IMR-90 (cell line): ENCODE measurements around the gene THPO. TPM values are rescaled to one million over a fixed set of nuclear protein-coding genes. Genes with fewer than 3 reads are reported as not detected.

ENCODE experiments used
- ATAC-seq: fragments of 200-7000 bp; cut with Tn5 transposase; 2 replicates; pipeline ENCODE4 v1.9.1; 2020; ENCODE audit warnings: low read depth, mild to moderate bottlenecking, moderate library complexity
- BruUV-seq: library from RNA; stranded (reverse); fragments of 400-500 nt; replicated peaks from 2 replicates; lab custom pipeline; 2021; lab: Mats Ljungman, UMichigan
- CTCF ChIA-PET: fragments of 300-600 bp; formaldehyde crosslinking; extraction: SDS; loops from one replicate; lab custom pipeline; 2021; ENCODE audit warnings: antibody characterized with exemption; lab: Yijun Ruan, JAX
- POLR2A ChIA-PET: fragments of 300-600 bp; sonication (Branson Sonifier 250); formaldehyde crosslinking; loops from one replicate; lab custom pipeline; 2022; ENCODE audit warnings: antibody characterized with exemption; ENCODE audit not compliant: unreplicated experiment; lab: Charles Lee
- DNase-seq: peaks from one replicate; pipeline ENCODE4 v3.0.0; 2013
- H2AFZ ChIP-seq: replicated peaks from 2 replicates; pipeline ENCODE3; 2013; ENCODE audit warnings: low read length, mild to moderate bottlenecking; ENCODE audit not compliant: poor library complexity
- H2AK5ac ChIP-seq: 2 replicates; pipeline ENCODE4 v1.6.1; 2013; ENCODE audit warnings: low read depth, low read length, inconsistent platforms
- H2AK9ac ChIP-seq: replicated peaks from 2 replicates; pipeline ENCODE3; 2013; ENCODE audit warnings: mild to moderate bottlenecking, low read depth, low read length, moderate library complexity; ENCODE audit not compliant: poor library complexity
- H2BK120ac ChIP-seq: 2 replicates; pipeline ENCODE4 v1.6.1; 2013; ENCODE audit warnings: low read depth, low read length, inconsistent platforms
- H2BK15ac ChIP-seq: 3 replicates; pipeline ENCODE4 v1.6.1; 2013; ENCODE audit warnings: low read depth, low read length, inconsistent platforms
- H2BK20ac ChIP-seq: 2 replicates; pipeline ENCODE4 v1.6.1; 2013; ENCODE audit warnings: low read depth, mild to moderate bottlenecking, inconsistent platforms, low read length, moderate library complexity
- H2BK5ac ChIP-seq: 2 replicates; pipeline ENCODE4 v1.6.1; 2013; ENCODE audit warnings: mild to moderate bottlenecking, low read depth, low read length, inconsistent platforms; ENCODE audit not compliant: poor library complexity, severe bottlenecking
- H3K14ac ChIP-seq: replicated peaks from 2 replicates; pipeline ENCODE4 v1.6.1; 2013; ENCODE audit warnings: low read depth, low read length, inconsistent platforms
- H3K18ac ChIP-seq: 2 replicates; pipeline ENCODE4 v1.6.1; 2013; ENCODE audit warnings: low read depth, low read length, control low read depth
- H3K23ac ChIP-seq: 2 replicates; pipeline ENCODE4 v1.6.1; 2013; ENCODE audit warnings: low read depth, low read length, inconsistent platforms
- H3K27ac ChIP-seq: 2 replicates; pipeline ENCODE4 v1.5.1; 2013; ENCODE audit warnings: mild to moderate bottlenecking, control low read depth, low read length; ENCODE audit not compliant: insufficient read depth
- H3K27me3 ChIP-seq: 2 replicates; pipeline ENCODE4 v1.6.1; 2013; ENCODE audit warnings: low read length; ENCODE audit not compliant: control insufficient read depth, insufficient read depth
- H3K36me3 ChIP-seq: 2 replicates; pipeline ENCODE4 v1.6.1; 2013; ENCODE audit warnings: low read length, mixed read lengths; ENCODE audit not compliant: control insufficient read depth, insufficient read depth
- H3K4ac ChIP-seq: 2 replicates; pipeline ENCODE4 v1.6.1; 2013; ENCODE audit warnings: low read depth, low read length, inconsistent platforms
- H3K4me1 ChIP-seq: 2 replicates; pipeline ENCODE4 v1.6.1; 2013; ENCODE audit warnings: low read length, mixed read lengths; ENCODE audit not compliant: control insufficient read depth, insufficient read depth
- H3K4me2 ChIP-seq: 2 replicates; pipeline ENCODE4 v1.6.1; 2013; ENCODE audit warnings: low read depth, mild to moderate bottlenecking, control low read depth, low read length, moderate library complexity
- H3K4me3 ChIP-seq: 2 replicates; pipeline ENCODE4 v1.5.1; 2013; ENCODE audit warnings: low read depth, mild to moderate bottlenecking, control low read depth, low read length, moderate library complexity; ENCODE audit not compliant: insufficient read depth
- H3K56ac ChIP-seq: 2 replicates; pipeline ENCODE4 v1.6.1; 2013; ENCODE audit warnings: low read length, inconsistent platforms; ENCODE audit not compliant: insufficient read depth; ENCODE audit errors: extremely low read depth
- H3K79me1 ChIP-seq, 2 experiments: 2 replicates each; pipeline ENCODE4 v1.6.1; 2013; ENCODE audit warnings: low read length in 2 of 2, inconsistent platforms in 1 of 2, low read depth in 1 of 2
- H3K9ac ChIP-seq: 2 replicates; pipeline ENCODE4 v1.6.1; 2013; ENCODE audit warnings: low read depth, low read length, control low read depth
- H3K9me1 ChIP-seq: 2 replicates; pipeline ENCODE4 v1.6.1; 2013; ENCODE audit warnings: low read length, inconsistent platforms; ENCODE audit not compliant: insufficient read depth
- H3K9me3 ChIP-seq: 2 replicates; pipeline ENCODE4 v1.6.1; 2013; ENCODE audit warnings: low read length; ENCODE audit not compliant: control insufficient read depth, insufficient read depth
- H4K20me1 ChIP-seq: 2 replicates; pipeline ENCODE4 v1.6.1; 2013; ENCODE audit warnings: low read length, inconsistent platforms; ENCODE audit not compliant: insufficient read depth
- H4K5ac ChIP-seq: 2 replicates; pipeline ENCODE4 v1.6.1; 2013; ENCODE audit warnings: mild to moderate bottlenecking, low read depth, low read length, control low read depth
- H4K8ac ChIP-seq, 2 experiments: 2 replicates each; pipeline ENCODE4 v1.6.1; 2013; ENCODE audit warnings: low read depth in 2 of 2, low read length in 2 of 2, control low read depth in 1 of 2, inconsistent platforms in 1 of 2
- H4K91ac ChIP-seq: 2 replicates; pipeline ENCODE4 v1.6.1; 2013; ENCODE audit warnings: low read depth, low read length, inconsistent platforms; ENCODE audit not compliant: insufficient read depth
- BHLHE40 ChIP-seq: fragments of 150-350 bp; IDR thresholded peaks from 2 replicates; pipeline ENCODE4 v1.6.1; 2016; ENCODE audit warnings: mild to moderate bottlenecking, low read depth, low read length
- CTCF ChIP-seq: conservative IDR thresholded peaks from 2 replicates; pipeline ENCODE4 v1.5.1; 2012; ENCODE audit warnings: mild to moderate bottlenecking, low read depth, low read length, improper control_type of control experiment
- FOS ChIP-seq: fragments of 150-350 bp; IDR thresholded peaks from 2 replicates; pipeline ENCODE4 v1.6.1; 2016; ENCODE audit warnings: low read depth, low read length
- MAFK ChIP-seq: IDR thresholded peaks from 2 replicates; pipeline ENCODE4 v1.6.1; 2012; ENCODE audit warnings: low read depth, low read length, improper control_type of control experiment
- MAZ ChIP-seq: IDR thresholded peaks from 2 replicates; pipeline ENCODE4 v1.6.1; 2012; ENCODE audit warnings: low read depth, mild to moderate bottlenecking, low read length, improper control_type of control experiment, moderate library complexity, borderline replicate concordance
- MXI1 ChIP-seq: IDR thresholded peaks from 2 replicates; pipeline ENCODE4 v1.6.1; 2012; ENCODE audit warnings: low read depth, mild to moderate bottlenecking, low read length, moderate library complexity, borderline replicate concordance
- POLR2A ChIP-seq: IDR thresholded peaks from 2 replicates; pipeline ENCODE4 v1.6.1; 2012; ENCODE audit warnings: mild to moderate bottlenecking, low read depth, low read length
- RAD21 ChIP-seq: IDR thresholded peaks from 2 replicates; pipeline ENCODE4 v1.6.1; 2012; ENCODE audit warnings: low read length, improper control_type of control experiment
- RCOR1 ChIP-seq: IDR thresholded peaks from 2 replicates; pipeline ENCODE4 v1.6.1; 2012; ENCODE audit warnings: mild to moderate bottlenecking, low read length, improper control_type of control experiment; ENCODE audit not compliant: insufficient replicate concordance
- RFX5 ChIP-seq: IDR thresholded peaks from 2 replicates; pipeline ENCODE4 v1.8.0; 2012; ENCODE audit warnings: low read depth, mild to moderate bottlenecking, low read length, moderate library complexity
- SMC3 ChIP-seq: fragments of 150-350 bp; IDR thresholded peaks from 2 replicates; pipeline ENCODE4 v1.6.1; 2016; ENCODE audit warnings: low read depth, mild to moderate bottlenecking, antibody characterized with exemption, low read length, moderate library complexity
- WGBS, 2 experiments: methylation state at CpG; one replicate each; pipeline versions ENCODE4 v1.1.5 to v1.1.7; 2013; ENCODE audit warnings: missing lambda C conversion rate in 2 of 2; ENCODE audit not compliant: insufficient read length in 1 of 2; ENCODE audit errors: extremely low coverage in 2 of 2; 5-methylcytosine and 5-hydroxymethylcytosine counted together
- dilution Hi-C: fragments of 300-500 bp; cut with HindIII; formaldehyde crosslinking; loops from one replicate; pipeline ENCODE4 v1.14.3; 2018; ENCODE audit warnings: low sequenced_read_pairs; ENCODE audit not compliant: unreplicated experiment
- in situ Hi-C: fragments of 300-500 bp; cut with MboI; formaldehyde crosslinking; loops from 3 replicates; pipeline ENCODE4 v1.14.3; 2019; ENCODE audit warnings: low sequenced_read_pairs, inconsistent platforms, mixed read lengths
- intact Hi-C: fragments of 100-400 bp; cut with micrococcal nuclease; formaldehyde crosslinking; loops from 2 replicates; pipeline ENCODE4 v1.10.0; 2022
- polyA plus RNA-seq, 3 experiments: library from polyadenylated mRNA; depleted of rRNA; stranded (reverse); fragments of >200 nt; gene quantifications; 2 replicates each; pipeline ENCODE4 v1.2.3, GENCODE V29; 2012; ENCODE audit warnings: low replicate concordance in 1 of 3
- total RNA-seq: library from RNA; depleted of rRNA; stranded (reverse); fragments of >200 nt; gene quantifications from 2 replicates; pipeline ENCODE4 v1.2.3, GENCODE V29; 2012
- TF ChIP-seq, protein P1 (sequence below): fragments of 150-350 bp; IDR thresholded peaks from 2 replicates; pipeline ENCODE4 v1.6.1; 2017; ENCODE audit warnings: mild to moderate bottlenecking, antibody characterized with exemption, low read length, low read depth

THPO gene
- total and polyA plus RNA-seq, 2 of the 4 experiments (the other 2 are of a cell fraction): not detected

DNA sequence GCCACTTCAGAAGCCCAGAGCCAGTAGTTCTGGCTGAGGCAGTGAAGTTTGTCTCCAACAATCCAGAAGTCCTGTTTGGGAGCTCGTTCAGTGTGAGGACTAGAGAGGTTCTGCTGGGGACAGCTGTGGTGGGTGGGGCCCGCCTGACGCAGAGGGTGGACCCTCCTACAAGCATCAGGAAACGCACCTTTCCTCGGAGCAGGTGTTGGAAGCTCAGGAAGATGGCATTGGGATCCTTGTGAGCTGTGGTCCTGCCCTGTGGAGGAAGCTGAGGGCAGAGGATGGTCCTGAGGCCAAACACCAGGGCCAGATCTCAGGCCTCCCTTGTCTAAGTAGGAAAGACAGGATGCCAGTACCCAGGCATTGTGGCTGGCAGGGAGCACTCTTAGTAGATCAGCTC lies 5.1 kb downstream of the THPO start:
- in situ Hi-C loops: loop anchor here (5.0 to 10.0 kb wide), 3 partner anchors 159 to 432 kb away; no protein-coding TSS in a partner anchor
- no peak overlapping the region for H2BK15ac ChIP-seq
- intact Hi-C loops: loop anchor here (5.0 kb wide), 2 partner anchors 404 to 429 kb away; no protein-coding TSS in a partner anchor
- H2BK120ac ChIP-seq: no peak overlapping the region
- H2AK9ac ChIP-seq: peak overlapping the region; percentile 73
- CTCF ChIA-PET: interaction anchor here (1.2 to 1.9 kb wide), 2 partner anchors 125 to 142 kb away, joined by 4 to 30 read pairs; no protein-coding TSS in a partner anchor
- DNase-seq (no peak), ATAC-seq (no peak)
- TF ChIP-seq SMC3 (no peak), RFX5 (no peak), MXI1 (no peak), RAD21 (no peak), RCOR1 (no peak), MAFK (no peak), MAZ (no peak), BHLHE40 (no peak), POLR2A (no peak), FOS (no peak), CTCF (no peak)
- TF ChIP-seq, protein P1, sequence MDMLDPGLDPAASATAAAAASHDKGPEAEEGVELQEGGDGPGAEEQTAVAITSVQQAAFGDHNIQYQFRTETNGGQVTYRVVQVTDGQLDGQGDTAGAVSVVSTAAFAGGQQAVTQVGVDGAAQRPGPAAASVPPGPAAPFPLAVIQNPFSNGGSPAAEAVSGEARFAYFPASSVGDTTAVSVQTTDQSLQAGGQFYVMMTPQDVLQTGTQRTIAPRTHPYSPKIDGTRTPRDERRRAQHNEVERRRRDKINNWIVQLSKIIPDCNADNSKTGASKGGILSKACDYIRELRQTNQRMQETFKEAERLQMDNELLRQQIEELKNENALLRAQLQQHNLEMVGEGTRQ: no peak
- no CpG with 5 or more reads among the region's 5 CpGs for WGBS, 2 experiments
- 0 out of 4 replicates have a peak, but pooled peaks cover 0 to 2% of the 10 kb centered on the region in 2 experiments for H3K79me1 ChIP-seq
- no peak overlapping the region for H4K8ac ChIP-seq
- no peak overlapping the region for H3K9ac ChIP-seq
- peaks cover 38% of the 10 kb centered on the region for H3K27me3 ChIP-seq
- H3K9me3 ChIP-seq: no peaks in the 10 kb centered on the region
- no peak overlapping the region for H3K4me3 ChIP-seq
- H2AFZ ChIP-seq: no peak overlapping the region
- no peak overlapping the region for H3K4me2 ChIP-seq
- peaks cover 7% of the 10 kb centered on the region for H3K36me3 ChIP-seq
- no TSS peak for BruUV-seq
- no peak overlapping the region for H2AK5ac ChIP-seq
- no peak overlapping the region for H3K14ac ChIP-seq
- no peak overlapping the region for H3K56ac ChIP-seq
- dilution Hi-C loops: loop anchor here (25.0 kb wide), 1 partner anchor 164 kb away; no protein-coding TSS in a partner anchor
- H3K4me1 ChIP-seq: 0 out of 2 replicates have a peak, but pooled peaks cover 6% of the 10 kb centered on the region
- no peak overlapping the region for H2BK20ac ChIP-seq
- POLR2A ChIA-PET: no interaction called here
- H4K91ac ChIP-seq: no peak overlapping the region
- H3K23ac ChIP-seq: no peak overlapping the region
- no peak overlapping the region for H3K27ac ChIP-seq
- H2BK5ac ChIP-seq: no peak overlapping the region
- no peak overlapping the region for H3K4ac ChIP-seq
- H4K5ac ChIP-seq: no peak overlapping the region
- H4K20me1 ChIP-seq: peaks cover 10% of the 10 kb centered on the region; the same call in 1 of the 2 replicates
- H3K9me1 ChIP-seq: no peaks in the 10 kb centered on the region
- H3K18ac ChIP-seq: no peak overlapping the region
